Measurements from ENCODE around the gene XPNPEP1. TPM values are rescaled to one million over a fixed set of nuclear protein-coding genes. Genes with fewer than 3 reads are reported as not detected.

XPNPEP1 gene
- total RNA-seq, 1 donor: 123 TPM

GRCh38 chr10:109882251-109883057 is 40.9 kb downstream of the XPNPEP1 start:
- Histone ChIP-seq H4K20me1 (ENCODE audit: insufficient read depth, low read length) (no peaks in the 10 kb centered on the region), H3K4me3 (ENCODE audit: insufficient read depth, low read length) (no peak overlapping the region), H3K27me3 (ENCODE audit: insufficient read depth, low read length) (no peaks in the 10 kb centered on the region), H3K79me2 (ENCODE audit: insufficient read depth, low read length) (no peaks in the 10 kb centered on the region), H3K4me1 (ENCODE audit: insufficient read depth, low read length) (peaks cover 37% of the 10 kb centered on the region), H3K9me3 (ENCODE audit: low read depth, low read length) (no peaks in the 10 kb centered on the region), H3K4me2 (ENCODE audit: insufficient read depth, low read length) (no peak overlapping the region), H3K36me3 (ENCODE audit: insufficient read depth, low read length) (peaks cover 56% of the 10 kb centered on the region), H3K27ac (ENCODE audit: low read depth, low read length) (no peak overlapping the region), H2AFZ (ENCODE audit: low read length) (no peak overlapping the region)
- no peak for TF ChIP-seq CTCF (IDR thresholded peaks at IDR 0.05; ENCODE audit: extremely low read depth, low read depth, low read length)
- no peak for DNase-seq (ENCODE audit: insufficient read length, low spot score, missing footprints)

- H3K9me3 ChIP-seq (ENCODE audit: low read depth, low read length): no peaks in the 10 kb centered on the region
- TF ChIP-seq CTCF (IDR thresholded peaks at IDR 0.05; ENCODE audit: extremely low read depth, low read depth, low read length): no peak
These were observed 41.6 kb downstream of the XPNPEP1 start for GRCh38 chr10:109881769-109882057.

GRCh38 chr10:109880886-109881768 is 42.2 kb downstream of the XPNPEP1 start:
- Histone ChIP-seq H3K4me3 (ENCODE audit: insufficient read depth, low read length) (no peak overlapping the region), H3K27ac (ENCODE audit: low read depth, low read length) (peak overlapping the region; percentile 30), H3K79me2 (ENCODE audit: insufficient read depth, low read length) (no peaks in the 10 kb centered on the region), H3K36me3 (ENCODE audit: insufficient read depth, low read length) (peaks cover 69% of the 10 kb centered on the region), H3K9me3 (ENCODE audit: low read depth, low read length) (no peaks in the 10 kb centered on the region), H3K4me1 (ENCODE audit: insufficient read depth, low read length) (peaks cover 24% of the 10 kb centered on the region), H4K20me1 (ENCODE audit: insufficient read depth, low read length) (no peaks in the 10 kb centered on the region), H3K4me2 (ENCODE audit: insufficient read depth, low read length) (no peak overlapping the region), H3K27me3 (ENCODE audit: insufficient read depth, low read length) (no peaks in the 10 kb centered on the region), H2AFZ (ENCODE audit: low read length) (no peak overlapping the region)
- DNase-seq (ENCODE audit: insufficient read length, low spot score, missing footprints): no peak
- TF ChIP-seq CTCF (IDR thresholded peaks at IDR 0.05; ENCODE audit: extremely low read depth, low read depth, low read length): no peak

More at GRCh38 chr10:109881769-109882057, 41.6 kb downstream of the XPNPEP1 start:
- Histone ChIP-seq H3K4me1 (ENCODE audit: insufficient read depth, low read length) (peaks cover 30% of the 10 kb centered on the region), H3K27me3 (ENCODE audit: insufficient read depth, low read length) (no peaks in the 10 kb centered on the region), H4K20me1 (ENCODE audit: insufficient read depth, low read length) (no peaks in the 10 kb centered on the region), H3K36me3 (ENCODE audit: insufficient read depth, low read length) (peaks cover 63% of the 10 kb centered on the region), H3K27ac (ENCODE audit: low read depth, low read length) (no peak overlapping the region), H3K79me2 (ENCODE audit: insufficient read depth, low read length) (no peaks in the 10 kb centered on the region), H2AFZ (ENCODE audit: low read length) (no peak overlapping the region), H3K4me3 (ENCODE audit: insufficient read depth, low read length) (no peak overlapping the region), H3K4me2 (ENCODE audit: insufficient read depth, low read length) (no peak overlapping the region)
- no peak for DNase-seq (ENCODE audit: insufficient read length, low spot score, missing footprints)

- Histone ChIP-seq H3K4me3 (ENCODE audit: insufficient read depth, low read length) (no peak overlapping the region), H3K27me3 (ENCODE audit: insufficient read depth, low read length) (no peaks in the 10 kb centered on the region), H3K27ac (ENCODE audit: low read depth, low read length) (no peak overlapping the region), H3K36me3 (ENCODE audit: insufficient read depth, low read length) (peaks cover 79% of the 10 kb centered on the region), H2AFZ (ENCODE audit: low read length) (no peak overlapping the region), H3K4me2 (ENCODE audit: insufficient read depth, low read length) (no peak overlapping the region), H3K9me3 (ENCODE audit: low read depth, low read length) (no peaks in the 10 kb centered on the region), H4K20me1 (ENCODE audit: insufficient read depth, low read length) (no peaks in the 10 kb centered on the region), H3K79me2 (ENCODE audit: insufficient read depth, low read length) (no peaks in the 10 kb centered on the region), H3K4me1 (ENCODE audit: insufficient read depth, low read length) (no peaks in the 10 kb centered on the region)
- DNase-seq (ENCODE audit: insufficient read length, low spot score, missing footprints): no peak
- TF ChIP-seq CTCF (IDR thresholded peaks at IDR 0.05; ENCODE audit: extremely low read depth, low read depth, low read length): no peak
These were observed 45.8 kb downstream of the XPNPEP1 start for GRCh38 chr10:109877546-109877945.

Measured in osteoblast (primary cell).